ENCODE data around the gene PRODH. TPM values are rescaled to one million over a fixed set of nuclear protein-coding genes. Genes with fewer than 3 reads are reported as not detected.

Gene PRODH
- polyA plus RNA-seq, 1 experiment: not detected

- CTCF ChIA-PET: interaction anchor here (1.0 to 1.4 kb wide), 2 partner anchors 20 to 23 kb away, joined by 3 to 4 read pairs; no protein-coding TSS in a partner anchor
- TF ChIP-seq CTCF (IDR thresholded peaks at IDR 0.05; ENCODE audit: insufficient read depth, low read depth, low read length): no peak
- Histone ChIP-seq H3K4me3 (ENCODE audit: low read depth, low read length) (no peak overlapping the region), H3K36me3 (ENCODE audit: control insufficient read depth, insufficient read depth, low read length) (no peaks in the 10 kb centered on the region), H3K27me3 (ENCODE audit: control insufficient read depth, insufficient read depth, low read length) (no peaks in the 10 kb centered on the region)
- POLR2A ChIA-PET: no interaction called here
- DNase-seq (ENCODE audit: low read depth): no peak
Measured at GRCh38 chr22:18979957-18980356, 43.9 kb upstream of the PRODH start.

GRCh38 chr22:18978506-18978905 lies 42.4 kb upstream of the PRODH start:
- POLR2A ChIA-PET: no interaction called here
- CTCF ChIA-PET: no interaction called here
- TF ChIP-seq CTCF (IDR thresholded peaks at IDR 0.05; ENCODE audit: insufficient read depth, low read depth, low read length): no peak
- no peaks in the 10 kb centered on the region for H3K27me3 ChIP-seq (ENCODE audit: control insufficient read depth, insufficient read depth, low read length)
- no peak for DNase-seq (ENCODE audit: low read depth)
- no peaks in the 10 kb centered on the region for H3K36me3 ChIP-seq (ENCODE audit: control insufficient read depth, insufficient read depth, low read length)
- H3K4me3 ChIP-seq (ENCODE audit: low read depth, low read length): no peak overlapping the region

DNA sequence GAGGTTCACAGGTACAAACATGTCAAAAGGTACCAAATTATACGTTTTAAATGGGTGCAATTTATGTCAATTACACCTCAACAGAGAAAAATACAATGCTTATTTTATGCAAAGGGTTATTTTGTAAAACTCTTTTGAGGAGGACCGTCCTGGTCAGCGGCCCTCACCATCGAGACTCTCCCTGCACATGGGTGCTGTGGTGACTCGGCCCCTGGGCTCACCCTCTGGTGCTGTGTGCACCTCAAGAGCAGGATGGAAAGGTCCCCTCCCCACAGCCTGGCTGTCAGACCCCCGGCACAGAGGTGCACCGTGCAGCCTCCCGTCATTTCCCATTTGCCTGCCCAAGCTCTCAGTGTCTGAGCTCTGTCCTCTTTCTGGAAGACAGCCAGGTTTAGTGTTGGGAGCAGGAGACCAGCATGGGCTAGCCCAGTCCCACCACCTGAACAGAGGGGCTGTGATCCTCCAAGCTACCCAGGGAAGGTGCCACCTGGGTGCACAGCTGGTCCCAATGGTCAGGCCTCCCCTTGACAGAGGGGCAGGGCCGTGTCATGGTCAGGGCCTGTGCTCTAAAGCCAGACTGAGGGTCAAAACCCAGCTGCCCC lies 41.8 kb upstream of the PRODH start:
- ChIA-PET CTCF (no interaction called here), POLR2A (no interaction called here)
- no peaks in the 10 kb centered on the region for H3K27me3 ChIP-seq (ENCODE audit: control insufficient read depth, insufficient read depth, low read length)
- no peak overlapping the region for H3K4me3 ChIP-seq (ENCODE audit: low read depth, low read length)
- no peak for TF ChIP-seq CTCF (IDR thresholded peaks at IDR 0.05; ENCODE audit: insufficient read depth, low read depth, low read length)
- H3K36me3 ChIP-seq (ENCODE audit: control insufficient read depth, insufficient read depth, low read length): no peaks in the 10 kb centered on the region
- DNase-seq (ENCODE audit: low read depth): no peak

DNA sequence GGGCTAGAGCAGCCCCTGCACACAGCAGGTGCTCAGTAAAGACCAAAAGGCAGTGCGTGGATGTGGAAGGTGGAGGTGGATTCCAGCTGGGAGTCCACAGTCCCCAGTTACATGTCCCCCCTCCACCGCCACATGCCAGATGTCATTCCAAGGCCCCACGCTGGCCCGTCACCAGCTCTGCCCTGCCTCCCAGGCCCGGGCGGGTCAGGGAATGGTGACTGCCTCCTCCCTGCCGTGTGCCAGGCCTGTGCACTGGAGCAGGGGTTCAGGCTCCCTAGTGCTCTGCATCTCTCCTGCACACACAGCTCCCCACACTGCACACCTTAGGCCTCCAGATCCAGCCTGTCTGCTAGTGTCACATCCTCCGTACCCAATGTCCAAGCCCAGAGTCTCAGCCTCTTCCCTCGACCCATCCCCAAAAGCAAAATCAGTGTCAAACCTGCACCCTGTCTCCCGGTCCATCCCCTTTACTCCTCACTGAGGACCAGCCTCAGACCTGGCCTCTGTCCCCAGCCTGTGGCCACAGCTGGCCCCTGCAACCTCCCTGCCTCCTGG lies 40.2 kb upstream of the PRODH start:
- no peak overlapping the region for H3K4me3 ChIP-seq (ENCODE audit: low read depth, low read length)
- ChIA-PET POLR2A (no interaction called here), CTCF (interaction anchor here (0.9 kb wide), 1 partner anchor 11 kb away, joined by 5 read pairs; no protein-coding TSS in a partner anchor)
- DNase-seq (ENCODE audit: low read depth): no peak
- H3K27me3 ChIP-seq (ENCODE audit: control insufficient read depth, insufficient read depth, low read length): no peaks in the 10 kb centered on the region
- no peak for TF ChIP-seq CTCF (IDR thresholded peaks at IDR 0.05; ENCODE audit: insufficient read depth, low read depth, low read length)
- no peaks in the 10 kb centered on the region for H3K36me3 ChIP-seq (ENCODE audit: control insufficient read depth, insufficient read depth, low read length)

DNA sequence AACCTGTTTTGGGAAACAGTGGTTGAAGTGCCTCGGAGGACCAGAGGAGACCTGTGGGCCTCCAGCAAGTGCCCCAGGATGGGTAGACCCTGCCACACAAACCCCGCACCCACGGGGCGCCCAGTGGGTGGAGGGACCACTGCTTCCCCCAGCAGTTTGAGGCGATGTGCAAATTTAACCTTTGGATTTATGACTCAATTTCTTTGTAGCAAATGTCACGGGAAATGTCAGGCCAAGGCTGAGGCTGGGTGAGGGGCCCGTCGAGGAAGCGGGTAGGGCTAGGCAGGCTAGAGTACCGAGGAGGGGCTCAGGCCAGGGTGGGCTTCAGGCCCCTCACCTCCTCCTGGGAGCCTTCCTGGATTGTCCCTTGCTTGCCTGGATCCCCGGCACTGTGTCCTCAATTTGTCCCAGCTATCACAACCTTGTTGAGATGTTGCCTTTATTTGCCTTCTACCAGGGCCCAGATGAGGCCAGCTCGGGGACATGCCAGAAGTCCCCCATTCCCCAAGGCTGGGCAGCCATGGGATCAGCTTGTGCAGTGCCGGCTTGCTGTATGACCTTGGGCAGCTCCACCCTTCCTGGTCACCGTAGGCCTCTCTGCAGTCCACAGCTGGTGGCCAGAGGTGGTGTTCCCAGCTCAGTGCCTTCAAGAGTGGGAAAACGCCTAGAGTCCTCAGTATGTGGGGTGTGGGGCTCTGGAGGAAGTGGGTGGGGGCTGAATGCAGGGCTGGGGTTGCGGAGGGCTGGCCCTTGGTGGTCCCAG lies 39.5 kb upstream of the PRODH start:
- H3K4me3 ChIP-seq (ENCODE audit: low read depth, low read length): no peak overlapping the region
- CTCF ChIA-PET: interaction anchor here (0.9 kb wide), 1 partner anchor 12 kb away, joined by 5 read pairs; no protein-coding TSS in a partner anchor
- H3K36me3 ChIP-seq (ENCODE audit: control insufficient read depth, insufficient read depth, low read length): no peaks in the 10 kb centered on the region
- POLR2A ChIA-PET: interaction anchor here (0.6 kb wide), 1 partner anchor 23 kb away, joined by 3 read pairs; no protein-coding TSS in a partner anchor
- H3K27me3 ChIP-seq (ENCODE audit: control insufficient read depth, insufficient read depth, low read length): no peaks in the 10 kb centered on the region
- DNase-seq (ENCODE audit: low read depth): no peak
- no peak for TF ChIP-seq CTCF (IDR thresholded peaks at IDR 0.05; ENCODE audit: insufficient read depth, low read depth, low read length)

Data from BJ (cell line).